ENCODE results near the gene NLGN1.

- TF ChIP-seq POLR2A (IDR thresholded peaks at IDR 0.05) (no peak), CTCF (IDR thresholded peaks at IDR 0.05) (no peak), POLR2AphosphoS5 (IDR thresholded peaks at IDR 0.05) (no peak)
These were observed 32.0 kb downstream of the NLGN1 start for GRCh38 chr3:173429527-173429926.
